Measurements from ENCODE around the gene UQCRC2.

UQCRC2 gene

DNA sequence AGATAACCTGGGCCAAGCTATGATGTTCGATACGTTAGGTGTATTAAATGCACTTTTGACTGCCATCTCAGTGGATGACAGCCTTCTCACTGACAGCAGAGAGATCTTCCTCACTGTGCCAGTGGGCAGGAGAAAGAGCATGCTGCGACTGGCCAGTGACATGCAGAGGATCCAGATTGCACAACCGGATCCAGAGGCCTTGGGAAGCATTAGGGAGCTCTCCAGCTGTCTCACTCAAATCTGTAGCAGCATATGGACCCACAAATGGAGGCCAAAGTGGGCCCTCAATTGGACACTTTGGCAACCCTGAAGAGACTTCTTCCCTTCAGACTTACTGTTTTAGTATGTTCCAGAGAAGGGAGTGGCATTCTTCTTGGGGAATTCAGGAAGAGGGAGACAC is 26.9 kb downstream of the UQCRC2 start:
- WGBS (ENCODE audit: insufficient coverage, insufficient read length), result no CpG with 5 or more reads among the region's 4 CpGs
- no peak for DNase-seq (ENCODE audit: low read depth, low spot score)
- no peak overlapping the region for H3K4me3 ChIP-seq (ENCODE audit: low read length)

DNA sequence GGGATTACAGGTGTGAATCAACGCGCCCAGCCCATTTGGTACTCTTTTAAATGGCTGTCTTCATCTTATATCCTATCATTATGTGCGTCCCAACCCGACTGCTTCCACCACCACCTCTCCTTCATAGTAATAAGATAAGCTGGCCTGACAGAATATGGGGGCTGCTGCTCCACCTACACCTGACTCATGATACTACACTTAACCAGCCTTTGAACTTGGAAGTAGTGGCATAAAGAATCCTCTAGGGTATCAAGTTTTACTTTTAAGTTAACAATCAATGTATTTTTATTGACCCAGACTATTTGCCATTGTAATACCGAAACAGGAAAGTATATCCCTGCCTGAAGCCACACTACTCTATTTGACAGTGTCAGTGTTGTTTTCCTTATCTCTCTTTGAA is 28.9 kb downstream of the UQCRC2 start:
- no CpG with 5 or more reads among the region's 5 CpGs for WGBS (ENCODE audit: insufficient coverage, insufficient read length)
- H3K4me3 ChIP-seq (ENCODE audit: low read length), result no peak overlapping the region
- DNase-seq (ENCODE audit: low read depth, low spot score), result no peak
- no peaks in the 10 kb centered on the region for H3K4me1 ChIP-seq (ENCODE audit: control insufficient read depth, insufficient read depth, low read length)
- no peaks in the 10 kb centered on the region for H3K27me3 ChIP-seq (ENCODE audit: control insufficient read depth, insufficient read depth, low read length)
- peaks cover 25% of the 10 kb centered on the region; the same call in 1 of the 2 replicates for H3K36me3 ChIP-seq (ENCODE audit: control insufficient read depth, insufficient read depth, low read length)
- H3K27ac ChIP-seq (ENCODE audit: low read length), result no peak overlapping the region
- H3K9me3 ChIP-seq (ENCODE audit: control insufficient read depth, insufficient read depth, low read length), result no peaks in the 10 kb centered on the region

More for the DNA sequence above, 26.9 kb downstream of the UQCRC2 start:
- Histone ChIP-seq H3K27ac (ENCODE audit: low read length) (no peak overlapping the region), H3K9me3 (ENCODE audit: control insufficient read depth, insufficient read depth, low read length) (no peaks in the 10 kb centered on the region), H3K36me3 (ENCODE audit: control insufficient read depth, insufficient read depth, low read length) (peaks cover 29% of the 10 kb centered on the region; the same call in 1 of the 2 replicates), H3K4me1 (ENCODE audit: control insufficient read depth, insufficient read depth, low read length) (no peaks in the 10 kb centered on the region), H3K27me3 (ENCODE audit: control insufficient read depth, insufficient read depth, low read length) (no peaks in the 10 kb centered on the region)

DNA sequence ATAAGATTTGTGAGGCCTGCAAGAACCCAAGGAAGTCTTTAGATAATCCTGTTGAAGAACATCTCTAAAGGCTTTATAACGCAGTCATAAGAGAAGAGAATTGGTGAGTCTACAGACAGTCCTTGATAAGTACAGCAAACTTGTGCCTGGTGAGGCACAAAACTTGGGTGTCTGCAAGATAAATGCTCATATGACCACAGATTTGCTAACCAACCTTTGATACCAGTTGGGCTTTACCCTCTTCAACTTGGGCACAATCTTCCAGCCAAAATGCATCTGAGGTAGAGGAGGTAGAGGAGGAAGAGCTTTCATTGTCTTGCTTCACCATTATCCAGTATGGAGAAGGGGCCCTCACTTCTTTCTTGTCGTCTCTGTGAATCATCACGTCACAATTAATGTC is 30.9 kb downstream of the UQCRC2 start:
- no peak for DNase-seq (ENCODE audit: low read depth, low spot score)
- Histone ChIP-seq H3K27ac (ENCODE audit: low read length) (no peak overlapping the region), H3K36me3 (ENCODE audit: control insufficient read depth, insufficient read depth, low read length) (peaks cover 18% of the 10 kb centered on the region; the same call in 1 of the 2 replicates), H3K9me3 (ENCODE audit: control insufficient read depth, insufficient read depth, low read length) (no peaks in the 10 kb centered on the region), H3K4me3 (ENCODE audit: low read length) (no peak overlapping the region), H3K27me3 (ENCODE audit: control insufficient read depth, insufficient read depth, low read length) (no peaks in the 10 kb centered on the region), H3K4me1 (ENCODE audit: control insufficient read depth, insufficient read depth, low read length) (no peaks in the 10 kb centered on the region)
- WGBS (ENCODE audit: insufficient coverage, insufficient read length), result no CpG with 5 or more reads among the region's 3 CpGs

DNA sequence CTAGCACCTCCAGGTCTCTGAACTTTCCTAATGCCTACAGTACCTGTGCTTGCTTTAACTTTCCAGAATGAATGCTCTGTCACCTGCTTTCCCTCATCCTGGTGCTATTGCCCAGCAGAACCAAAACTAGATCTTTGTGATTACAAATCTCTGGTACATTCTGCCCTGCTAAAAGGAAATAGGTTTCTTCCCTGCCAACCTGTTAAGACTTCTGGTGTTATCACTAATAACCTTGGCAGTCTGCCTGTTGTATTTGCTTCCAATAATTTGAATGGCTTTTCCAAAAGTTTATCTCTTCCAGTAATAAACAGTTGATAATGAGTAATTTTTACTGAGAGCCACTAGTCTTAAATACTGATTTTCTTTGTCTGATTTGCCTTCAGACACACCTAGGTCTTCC is 32.4 kb downstream of the UQCRC2 start:
- Histone ChIP-seq H3K27me3 (ENCODE audit: control insufficient read depth, insufficient read depth, low read length) (no peaks in the 10 kb centered on the region), H3K27ac (ENCODE audit: low read length) (no peak overlapping the region), H3K36me3 (ENCODE audit: control insufficient read depth, insufficient read depth, low read length) (peaks cover 9% of the 10 kb centered on the region; the same call in 1 of the 2 replicates), H3K9me3 (ENCODE audit: control insufficient read depth, insufficient read depth, low read length) (no peaks in the 10 kb centered on the region), H3K4me1 (ENCODE audit: control insufficient read depth, insufficient read depth, low read length) (no peaks in the 10 kb centered on the region), H3K4me3 (ENCODE audit: low read length) (no peak overlapping the region)
- no peak for DNase-seq (ENCODE audit: low read depth, low spot score)

DNA sequence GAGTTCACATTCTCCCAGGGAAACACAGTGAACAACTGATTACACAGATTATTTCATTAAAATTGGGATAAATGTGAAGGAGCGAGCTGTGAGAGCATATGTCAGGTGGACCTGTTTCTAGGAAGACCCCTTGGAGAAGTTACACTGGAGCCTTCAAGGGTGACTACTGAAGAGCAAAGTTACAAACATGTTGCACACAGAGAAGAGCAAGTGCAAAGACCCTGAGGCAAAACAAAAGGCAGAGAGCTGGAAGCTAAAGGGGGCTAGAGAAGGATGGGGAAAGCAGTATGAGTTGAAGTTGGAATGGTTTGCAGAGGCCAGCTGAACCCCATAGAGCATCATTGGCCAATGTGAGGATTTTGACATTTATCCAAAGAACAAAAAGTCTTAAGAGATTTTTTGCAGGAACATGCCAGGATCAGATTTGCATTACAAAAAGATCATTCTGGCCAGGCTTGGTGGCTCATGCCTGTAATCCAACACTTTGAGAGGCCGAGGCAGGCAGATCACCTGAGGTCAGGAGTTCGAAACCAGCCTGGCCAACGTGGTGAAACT is 33.6 kb downstream of the UQCRC2 start:
- Histone ChIP-seq H3K27ac (ENCODE audit: low read length) (no peak overlapping the region), H3K9me3 (ENCODE audit: control insufficient read depth, insufficient read depth, low read length) (no peaks in the 10 kb centered on the region), H3K4me1 (ENCODE audit: control insufficient read depth, insufficient read depth, low read length) (no peaks in the 10 kb centered on the region), H3K36me3 (ENCODE audit: control insufficient read depth, insufficient read depth, low read length) (peaks cover 4% of the 10 kb centered on the region; the same call in 1 of the 2 replicates), H3K4me3 (ENCODE audit: low read length) (no peak overlapping the region), H3K27me3 (ENCODE audit: control insufficient read depth, insufficient read depth, low read length) (no peaks in the 10 kb centered on the region)
- no peak for DNase-seq (ENCODE audit: low read depth, low spot score)
- no CpG with 5 or more reads among the region's 4 CpGs for WGBS (ENCODE audit: insufficient coverage, insufficient read length)

DNA sequence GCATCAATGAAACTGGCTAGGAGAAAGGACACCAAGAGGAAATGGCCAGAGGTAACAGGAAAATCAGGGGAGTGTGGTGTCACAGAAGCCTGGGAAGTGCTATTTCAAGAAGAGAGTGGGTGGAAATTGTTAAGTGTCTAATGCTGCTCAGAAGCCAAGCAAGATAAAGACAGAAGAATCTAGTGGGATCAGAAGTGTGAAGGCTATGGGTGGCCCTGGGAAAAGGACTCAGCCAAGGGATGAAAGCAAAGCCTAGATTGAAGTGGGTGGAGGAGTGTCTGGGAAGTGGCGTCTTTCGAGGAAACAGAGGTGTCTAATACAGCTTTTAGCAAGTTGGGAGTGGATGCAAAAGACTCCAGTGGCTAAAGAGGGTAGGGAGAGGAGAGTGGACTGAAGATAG is 34.3 kb downstream of the UQCRC2 start:
- WGBS (ENCODE audit: insufficient coverage, insufficient read length), result no CpG with 5 or more reads among the region's 2 CpGs
- H3K9me3 ChIP-seq (ENCODE audit: control insufficient read depth, insufficient read depth, low read length), result no peaks in the 10 kb centered on the region
- no peaks in the 10 kb centered on the region for H3K27me3 ChIP-seq (ENCODE audit: control insufficient read depth, insufficient read depth, low read length)
- DNase-seq (ENCODE audit: low read depth, low spot score), result no peak
- H3K27ac ChIP-seq (ENCODE audit: low read length), result no peak overlapping the region
- H3K4me3 ChIP-seq (ENCODE audit: low read length), result no peak overlapping the region
- H3K36me3 ChIP-seq (ENCODE audit: control insufficient read depth, insufficient read depth, low read length), result no peaks in the 10 kb centered on the region; the same call in 1 of the 2 replicates
- no peaks in the 10 kb centered on the region for H3K4me1 ChIP-seq (ENCODE audit: control insufficient read depth, insufficient read depth, low read length)

DNA sequence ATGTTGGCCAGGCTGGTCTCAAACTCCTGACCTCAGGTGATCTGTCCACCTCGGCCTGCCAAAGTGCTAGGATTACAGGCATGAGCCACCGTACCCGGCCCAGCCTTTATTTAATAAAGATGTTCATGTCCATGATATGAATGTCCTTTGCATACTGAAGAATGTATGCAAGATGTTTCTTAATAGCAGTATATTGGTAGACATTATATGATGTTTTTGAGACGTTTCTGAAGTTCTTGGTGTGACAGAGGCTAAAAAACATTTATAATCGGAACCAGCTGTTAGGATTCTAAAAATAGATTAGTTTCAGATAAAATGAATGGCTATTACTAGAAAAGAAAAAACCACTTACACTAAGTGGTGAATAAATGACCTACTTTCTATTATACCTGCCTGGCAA is 36.0 kb downstream of the UQCRC2 start:
- Histone ChIP-seq H3K27ac (ENCODE audit: low read length) (no peak overlapping the region), H3K27me3 (ENCODE audit: control insufficient read depth, insufficient read depth, low read length) (no peaks in the 10 kb centered on the region), H3K36me3 (ENCODE audit: control insufficient read depth, insufficient read depth, low read length) (no peaks in the 10 kb centered on the region; the same call in 1 of the 2 replicates), H3K4me1 (ENCODE audit: control insufficient read depth, insufficient read depth, low read length) (no peaks in the 10 kb centered on the region), H3K4me3 (ENCODE audit: low read length) (no peak overlapping the region), H3K9me3 (ENCODE audit: control insufficient read depth, insufficient read depth, low read length) (no peaks in the 10 kb centered on the region)
- no CpG with 5 or more reads among the region's 5 CpGs for WGBS (ENCODE audit: insufficient coverage, insufficient read length)
- DNase-seq (ENCODE audit: low read depth, low spot score), result no peak

DNA sequence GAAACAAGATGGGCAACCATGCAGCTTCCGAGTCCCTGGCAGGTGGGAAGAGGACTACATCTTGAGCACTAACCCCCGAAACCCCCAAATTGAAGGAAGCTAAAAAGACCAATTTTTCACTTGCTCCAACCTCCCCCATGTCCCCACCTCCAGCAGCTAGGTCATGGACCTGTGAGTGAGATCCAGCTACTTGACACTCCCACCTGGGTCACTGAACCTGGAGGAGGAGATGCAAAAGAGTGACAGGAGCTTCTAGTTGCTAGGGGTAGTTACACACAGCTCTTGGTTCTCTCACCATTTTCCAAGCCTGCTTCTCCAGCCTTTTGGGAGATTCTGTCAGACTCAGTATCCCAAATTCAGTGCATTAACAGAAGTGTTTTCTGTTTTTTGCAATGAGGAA is 36.6 kb downstream of the UQCRC2 start:
- no peak for DNase-seq (ENCODE audit: low read depth, low spot score)
- no CpG with 5 or more reads among the region's 2 CpGs for WGBS (ENCODE audit: insufficient coverage, insufficient read length)

DNA sequence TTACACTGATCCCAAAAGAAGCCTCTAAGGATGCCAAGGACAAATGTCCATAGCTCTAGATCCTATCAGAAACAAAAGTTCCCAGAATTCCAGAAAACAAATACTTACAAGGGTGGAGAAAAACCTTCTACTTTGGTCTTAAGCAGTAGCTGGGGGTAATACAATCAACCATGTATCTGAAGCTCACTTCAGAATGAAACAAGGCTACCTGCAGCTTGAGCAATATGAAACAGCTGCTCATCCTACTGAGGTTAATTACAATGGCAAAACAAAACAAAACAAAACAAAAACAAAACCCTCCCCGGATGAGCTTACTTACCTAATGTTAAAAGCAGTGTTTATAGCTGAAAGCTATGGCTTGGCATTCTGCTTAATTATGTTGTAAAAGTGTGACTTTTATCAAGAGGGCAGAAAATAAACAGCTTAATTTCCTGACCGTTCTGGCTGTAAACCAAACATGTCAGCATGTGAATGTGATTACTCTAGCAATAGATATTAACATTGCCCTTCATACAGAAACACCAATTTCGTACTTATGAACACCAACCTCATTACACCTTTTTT is 37.3 kb downstream of the UQCRC2 start:
- Histone ChIP-seq H3K9me3 (ENCODE audit: control insufficient read depth, insufficient read depth, low read length) (no peaks in the 10 kb centered on the region), H3K4me1 (ENCODE audit: control insufficient read depth, insufficient read depth, low read length) (no peaks in the 10 kb centered on the region), H3K36me3 (ENCODE audit: control insufficient read depth, insufficient read depth, low read length) (no peaks in the 10 kb centered on the region), H3K27ac (ENCODE audit: low read length) (no peak overlapping the region), H3K4me3 (ENCODE audit: low read length) (no peak overlapping the region), H3K27me3 (ENCODE audit: control insufficient read depth, insufficient read depth, low read length) (no peaks in the 10 kb centered on the region)
- no CpG with 5 or more reads among the region's 3 CpGs for WGBS (ENCODE audit: insufficient coverage, insufficient read length)
- DNase-seq (ENCODE audit: low read depth, low spot score), result no peak

More for the DNA sequence above, 36.6 kb downstream of the UQCRC2 start:
- Histone ChIP-seq H3K9me3 (ENCODE audit: control insufficient read depth, insufficient read depth, low read length) (no peaks in the 10 kb centered on the region), H3K27ac (ENCODE audit: low read length) (no peak overlapping the region), H3K4me3 (ENCODE audit: low read length) (no peak overlapping the region), H3K4me1 (ENCODE audit: control insufficient read depth, insufficient read depth, low read length) (no peaks in the 10 kb centered on the region), H3K27me3 (ENCODE audit: control insufficient read depth, insufficient read depth, low read length) (no peaks in the 10 kb centered on the region), H3K36me3 (ENCODE audit: control insufficient read depth, insufficient read depth, low read length) (no peaks in the 10 kb centered on the region)

DNA sequence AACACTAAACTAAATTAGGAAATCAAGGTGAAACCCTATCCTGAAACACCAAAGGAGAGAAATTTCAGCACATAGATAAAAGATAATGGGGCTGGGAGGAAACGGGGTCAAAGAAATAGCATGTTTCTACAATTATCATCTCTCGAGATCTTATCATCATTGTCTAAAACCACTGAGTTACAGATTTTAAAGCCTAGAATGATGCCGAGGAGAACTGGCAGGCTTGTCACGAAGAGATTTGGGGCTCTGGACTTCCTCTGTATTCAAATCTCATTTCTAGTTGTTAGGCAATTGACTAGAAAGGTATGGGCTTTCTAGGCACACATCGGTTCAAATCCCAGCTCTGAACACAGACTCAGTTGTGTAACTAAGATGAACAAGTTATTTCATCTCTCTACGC is 38.5 kb downstream of the UQCRC2 start:
- Histone ChIP-seq H3K36me3 (ENCODE audit: control insufficient read depth, insufficient read depth, low read length) (no peaks in the 10 kb centered on the region), H3K27ac (ENCODE audit: low read length) (no peak overlapping the region), H3K4me1 (ENCODE audit: control insufficient read depth, insufficient read depth, low read length) (no peaks in the 10 kb centered on the region), H3K4me3 (ENCODE audit: low read length) (no peak overlapping the region), H3K27me3 (ENCODE audit: control insufficient read depth, insufficient read depth, low read length) (no peaks in the 10 kb centered on the region), H3K9me3 (ENCODE audit: control insufficient read depth, insufficient read depth, low read length) (no peaks in the 10 kb centered on the region)
- WGBS (ENCODE audit: insufficient coverage, insufficient read length), result no CpG with 5 or more reads among the region's 6 CpGs
- DNase-seq (ENCODE audit: low read depth, low spot score), result no peak

DNA sequence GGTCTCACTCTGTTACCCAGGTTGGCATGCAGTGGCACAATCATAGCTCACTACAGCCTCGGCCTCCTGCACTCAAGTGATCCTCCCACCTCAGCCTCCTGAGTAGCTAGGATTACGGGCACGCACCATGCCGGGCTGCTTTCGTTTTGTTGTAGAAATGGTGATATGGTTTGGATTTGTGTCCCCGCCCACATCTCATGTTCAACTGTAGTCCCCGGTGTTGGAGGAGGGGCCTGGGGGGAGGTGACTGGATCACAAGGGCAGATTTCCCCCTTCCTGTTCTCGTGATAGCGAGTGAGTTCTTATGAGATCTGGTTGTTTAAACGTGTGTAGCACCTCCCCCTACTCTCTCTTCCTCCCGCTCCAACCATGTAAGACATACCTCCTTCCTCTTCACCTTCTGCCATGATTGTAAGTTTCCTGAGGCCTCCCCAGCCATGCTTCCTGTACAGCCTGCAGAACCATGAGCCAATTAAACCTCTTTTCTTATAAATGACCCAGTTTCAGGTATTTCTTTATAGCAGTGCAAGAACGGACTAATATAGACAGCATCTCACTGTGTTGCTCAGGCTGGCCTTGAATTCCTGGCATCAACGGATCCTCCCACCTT is 41.8 kb downstream of the UQCRC2 start:
- no peaks in the 10 kb centered on the region for H3K27me3 ChIP-seq (ENCODE audit: control insufficient read depth, insufficient read depth, low read length)
- DNase-seq (ENCODE audit: low read depth, low spot score), result no peak
- H3K9me3 ChIP-seq (ENCODE audit: control insufficient read depth, insufficient read depth, low read length), result no peaks in the 10 kb centered on the region
- H3K27ac ChIP-seq (ENCODE audit: low read length), result no peak overlapping the region
- no peaks in the 10 kb centered on the region for H3K36me3 ChIP-seq (ENCODE audit: control insufficient read depth, insufficient read depth, low read length)
- H3K4me1 ChIP-seq (ENCODE audit: control insufficient read depth, insufficient read depth, low read length), result no peaks in the 10 kb centered on the region
- H3K4me3 ChIP-seq (ENCODE audit: low read length), result no peak overlapping the region
- no CpG with 5 or more reads among the region's 13 CpGs for WGBS (ENCODE audit: insufficient coverage, insufficient read length)
